Endometrial microvascular endothelial cells (primary cell): ENCODE results near the gene DENND5A. TPM values are rescaled to one million over a fixed set of nuclear protein-coding genes. Genes with fewer than 3 reads are reported as not detected.

Experiments used
- in situ Hi-C: cut with HindIII; loops from 2 replicates; pipeline ENCODE4 v1.10.0; 2017; ENCODE audit warnings: low sequenced_read_pairs, low pct_unique_long_range_greater_than_20kb; ENCODE audit errors: inconsistent ontology term
- total RNA-seq: library from RNA; depleted of rRNA; stranded (reverse); fragments of >200 nt; gene quantifications from one replicate; pipeline ENCODE4 v1.2.3, GENCODE V29; 2015; ENCODE audit errors: inconsistent ontology term

The DENND5A gene
- total RNA-seq, 1 donor from 2014 or later, result 86.0 TPM

DNA sequence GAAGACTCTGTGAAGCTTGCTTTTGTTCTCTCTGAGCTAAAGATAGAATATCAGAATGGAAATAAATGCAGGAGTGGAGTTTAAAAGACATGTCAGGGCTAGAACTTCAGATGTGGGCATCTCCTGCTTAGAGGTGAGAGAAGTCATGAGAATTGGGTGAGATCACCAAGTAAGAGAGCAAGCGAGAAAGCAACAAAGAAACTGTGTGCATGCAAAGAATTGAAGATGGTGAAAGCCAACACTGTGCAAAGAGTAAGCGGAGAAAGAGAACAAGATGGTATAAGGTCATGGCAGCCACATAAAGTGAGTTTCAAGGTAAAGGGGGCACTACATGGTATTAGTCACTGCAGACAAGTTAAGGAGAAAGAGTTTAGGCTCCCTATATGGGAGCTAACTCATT, 116.4 kb downstream of the DENND5A start:
- in situ Hi-C loops, result loop anchor here (25.0 kb wide), 1 partner anchor 136 kb away; the partner anchor contains the start of gene NRIP3

DNA sequence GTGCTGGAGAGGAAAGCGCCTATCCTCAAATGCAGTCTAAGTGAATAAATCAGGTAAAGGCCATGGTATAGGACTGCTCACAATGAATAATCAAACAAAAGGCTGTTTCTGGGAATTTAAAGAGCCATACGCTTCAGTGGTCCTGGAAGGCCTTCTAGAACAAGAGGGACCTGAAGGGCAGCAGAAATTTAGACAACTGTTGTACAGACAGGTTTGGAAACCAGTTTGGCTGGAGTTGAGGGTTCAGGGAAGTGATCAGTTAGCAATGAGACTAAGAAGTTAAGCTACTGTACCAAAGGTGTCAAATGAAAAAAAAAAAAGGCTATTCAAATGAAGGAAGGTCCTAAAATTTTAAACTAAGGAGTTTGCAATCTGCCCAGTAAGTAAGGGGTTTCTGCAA, 117.1 kb downstream of the DENND5A start:
- in situ Hi-C loops, result loop anchor here (25.0 kb wide), 1 partner anchor 136 kb away; the partner anchor contains the start of gene NRIP3

DNA sequence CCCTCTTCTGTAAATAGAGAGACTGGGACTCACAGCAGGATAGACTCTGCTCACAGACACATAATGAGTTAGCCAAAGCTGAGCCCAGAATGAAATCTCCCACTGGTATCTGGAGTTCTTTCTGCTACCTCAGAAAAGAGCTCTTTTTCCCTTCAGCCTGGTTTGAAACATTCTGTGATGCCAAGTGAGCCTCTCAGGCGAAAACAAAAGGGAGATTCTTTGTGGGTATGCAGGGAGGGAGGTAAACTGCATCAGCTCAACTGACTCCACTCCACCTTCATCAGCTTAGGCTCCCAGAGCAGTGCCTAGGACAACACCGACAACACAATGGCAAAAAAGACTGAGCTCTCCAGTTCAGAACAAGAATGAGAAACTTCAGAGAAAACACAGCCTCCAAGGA, 118.7 kb downstream of the DENND5A start:
- in situ Hi-C loops, result loop anchor here (25.0 kb wide), 1 partner anchor 134 kb away; the partner anchor contains the start of gene NRIP3

DNA sequence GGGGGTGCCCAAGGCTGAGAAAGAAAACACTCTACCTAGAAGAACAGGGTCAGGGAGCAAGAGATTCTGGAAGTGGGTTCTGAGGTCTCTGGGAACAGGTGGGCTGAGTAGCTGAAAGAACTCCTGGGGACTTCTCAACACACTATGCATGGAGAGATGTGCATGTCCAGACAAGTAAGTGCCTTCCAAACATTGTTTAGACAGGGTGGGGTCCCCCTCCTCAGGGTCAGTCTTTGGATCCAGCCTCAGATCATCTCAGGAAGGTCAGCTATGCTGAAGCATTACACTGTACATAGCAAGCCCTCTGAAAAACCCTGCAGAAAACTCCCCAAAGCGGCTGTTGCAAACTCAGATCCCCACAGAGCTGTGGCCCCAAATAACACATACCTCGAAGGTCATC, 119.9 kb downstream of the DENND5A start:
- in situ Hi-C loops, result loop anchor here (25.0 kb wide), 1 partner anchor 133 kb away; the partner anchor contains the start of gene NRIP3

DNA sequence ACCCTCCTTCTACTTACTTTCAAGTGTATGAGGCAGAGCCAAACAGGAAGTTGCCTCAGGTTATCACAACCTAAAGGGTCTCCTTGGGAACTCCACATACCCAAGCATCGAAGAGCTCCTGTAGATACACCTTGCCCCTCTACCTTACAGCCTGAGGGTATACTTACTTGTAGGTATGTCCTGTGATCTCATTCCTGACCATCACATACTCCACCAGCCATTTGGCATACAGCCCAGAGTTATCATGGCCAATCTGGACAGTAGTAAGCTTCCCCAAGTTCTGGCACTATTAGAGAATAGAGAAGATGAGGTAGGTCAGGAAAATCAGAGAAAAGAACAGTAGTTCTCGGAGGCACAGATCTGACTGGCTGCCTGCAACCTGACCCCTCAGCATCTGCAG, 120.3 kb downstream of the DENND5A start:
- in situ Hi-C loops, result loop anchor here (25.0 kb wide), 1 partner anchor 133 kb away; the partner anchor contains the start of gene NRIP3

- in situ Hi-C loops, result loop anchor here (25.0 kb wide), 1 partner anchor 131 kb away; the partner anchor contains the start of gene NRIP3
These were observed 121.4 kb downstream of the DENND5A start for GRCh38 chr11:9143721-9144120.

DNA sequence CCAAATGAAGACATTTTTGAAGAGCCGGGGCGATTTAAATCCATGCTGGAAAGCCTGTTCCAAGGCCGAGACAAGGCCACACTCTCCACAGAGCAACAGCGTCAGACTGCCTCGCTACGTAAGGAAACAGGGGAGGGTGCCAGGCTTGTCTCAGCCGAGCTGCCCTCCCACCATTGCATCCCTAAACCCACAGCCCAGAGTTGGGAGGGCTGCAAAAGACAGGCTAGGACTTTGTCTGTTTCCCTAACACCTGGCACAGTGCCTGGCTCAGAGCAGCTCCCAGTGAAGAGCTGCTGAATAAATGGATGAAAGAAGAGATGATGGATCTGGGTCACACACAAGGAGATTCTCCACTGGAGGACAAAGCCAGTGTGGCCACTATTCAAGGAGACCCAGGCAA, 122.4 kb downstream of the DENND5A start:
- in situ Hi-C loops, result loop anchor here (25.0 kb wide), 1 partner anchor 130 kb away; the partner anchor contains the start of gene NRIP3

GRCh38 chr11:9141186-9141585, 124.0 kb downstream of the DENND5A start:
- in situ Hi-C loops, result loop anchor here (25.0 kb wide), 1 partner anchor 129 kb away; the partner anchor contains the start of gene NRIP3

GRCh38 chr11:9139628-9140357, 125.4 kb downstream of the DENND5A start:
- in situ Hi-C loops, result loop anchor here (25.0 kb wide), 1 partner anchor 127 kb away; the partner anchor contains the start of gene NRIP3

- in situ Hi-C loops, result loop anchor here (25.0 kb wide), 1 partner anchor 127 kb away; the partner anchor contains the start of gene NRIP3
These were observed 126.3 kb downstream of the DENND5A start for GRCh38 chr11:9138612-9139579.

- in situ Hi-C loops, result loop anchor here (25.0 kb wide), 1 partner anchor 126 kb away; the partner anchor contains the start of gene NRIP3
These were observed 127.1 kb downstream of the DENND5A start for GRCh38 chr11:9138133-9138453.

GRCh38 chr11:9137293-9138132, 127.6 kb downstream of the DENND5A start:
- in situ Hi-C loops, result loop anchor here (25.0 kb wide), 1 partner anchor 125 kb away; the partner anchor contains the start of gene NRIP3

- in situ Hi-C loops, result loop anchor here (25.0 kb wide), 1 partner anchor 124 kb away; the partner anchor contains the start of gene NRIP3
These were observed 128.4 kb downstream of the DENND5A start for GRCh38 chr11:9136741-9137140.

DNA sequence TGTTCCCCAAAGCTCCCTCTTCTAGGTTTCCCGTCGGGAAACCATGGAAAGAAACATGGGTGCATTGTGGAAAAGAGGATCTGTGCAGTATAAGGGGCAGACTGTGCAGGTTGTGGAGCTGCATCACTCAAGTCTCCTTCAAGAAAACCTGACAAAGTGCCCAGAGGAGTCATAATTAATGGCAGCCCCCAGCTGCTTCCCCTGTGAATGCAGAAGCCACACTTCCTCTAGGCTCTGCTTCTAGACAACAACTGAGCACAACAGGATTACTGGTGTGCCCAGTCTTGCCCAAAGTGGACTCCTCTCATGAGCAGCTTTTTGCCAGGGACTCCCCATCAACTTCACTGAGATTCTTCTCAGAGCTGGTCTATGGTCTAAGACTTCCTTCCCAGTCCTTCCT, 131.2 kb downstream of the DENND5A start:
- in situ Hi-C loops, result loop anchor here (25.0 kb wide), 1 partner anchor 122 kb away; the partner anchor contains the start of gene NRIP3

DNA sequence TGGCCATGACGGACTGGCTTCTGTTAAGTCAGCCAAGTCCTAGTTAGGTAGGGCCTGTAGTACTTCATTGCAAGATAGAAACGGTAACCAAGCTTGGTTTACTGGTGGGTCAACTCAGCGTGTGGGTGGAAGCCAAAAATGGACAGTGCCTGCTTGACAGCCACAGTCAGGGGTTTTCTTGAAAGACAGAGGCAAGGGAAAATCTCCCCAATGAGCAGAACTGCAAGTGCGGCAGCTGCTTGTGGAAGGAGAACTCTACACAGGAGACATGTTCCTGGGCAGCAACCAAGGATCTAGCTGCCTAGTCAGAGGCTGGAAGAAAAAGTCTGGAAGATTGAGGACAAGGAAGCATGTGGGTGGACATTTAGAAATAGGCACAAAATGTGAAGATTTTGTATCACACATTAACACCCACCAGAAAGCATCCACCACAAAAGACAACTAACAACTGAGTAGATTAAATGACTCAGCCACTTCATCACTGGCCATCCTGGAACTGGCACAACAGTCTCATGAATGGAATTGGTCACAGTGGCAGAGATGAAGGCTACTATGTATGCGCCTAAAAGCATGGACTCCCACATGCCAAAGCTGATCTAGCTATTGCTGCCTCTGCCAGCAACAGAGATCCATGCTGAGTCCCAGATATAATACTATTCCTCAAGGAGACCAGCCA, 132.8 kb downstream of the DENND5A start:
- in situ Hi-C loops, result loop anchor here (25.0 kb wide), 1 partner anchor 120 kb away; the partner anchor contains the start of gene NRIP3

DNA sequence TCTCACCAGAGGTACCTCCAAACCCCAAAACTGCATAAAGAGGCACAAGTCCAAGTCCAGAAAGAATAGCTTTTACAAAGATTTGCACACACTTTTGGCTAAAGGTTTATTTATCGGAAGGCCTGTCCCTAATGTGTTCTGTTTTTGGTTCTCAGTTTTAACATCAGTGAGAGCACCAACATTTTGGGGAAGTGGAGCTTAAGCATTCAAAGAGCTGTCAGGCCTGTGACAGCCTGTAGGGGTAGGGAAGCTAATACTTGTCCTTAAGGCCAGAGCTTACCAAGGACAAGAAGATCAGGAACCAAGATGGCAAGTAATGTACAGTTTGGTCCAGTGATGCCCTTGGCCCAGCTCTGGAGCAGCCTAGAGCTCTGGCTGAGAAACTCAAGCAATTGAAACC, 134.9 kb downstream of the DENND5A start:
- in situ Hi-C loops, result loop anchor here (25.0 kb wide), 1 partner anchor 118 kb away; the partner anchor contains the start of gene NRIP3

DNA sequence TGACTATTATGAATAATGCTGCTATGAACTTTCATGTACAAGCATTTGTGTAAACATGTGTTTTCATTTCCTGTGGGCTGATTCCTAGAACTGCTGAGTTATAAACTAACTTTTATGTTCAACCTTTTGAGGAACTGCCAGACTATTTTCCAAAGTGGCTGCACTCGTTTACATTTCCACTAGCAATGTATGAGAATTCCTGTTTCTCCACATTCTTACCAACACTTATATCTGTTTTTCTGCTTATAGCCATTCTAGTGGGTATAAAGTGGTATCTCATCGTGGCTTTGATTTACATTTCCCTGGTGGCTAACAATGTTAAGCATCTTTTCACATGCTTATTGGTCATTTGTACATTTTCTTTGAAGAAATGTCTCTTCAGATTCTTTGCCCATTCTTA, 138.5 kb downstream of the DENND5A start:
- in situ Hi-C loops, result loop anchor here (25.0 kb wide), 1 partner anchor 114 kb away; the partner anchor contains the start of gene NRIP3
